ENCODE measurements around the gene CDK4.

Gene CDK4

DNA sequence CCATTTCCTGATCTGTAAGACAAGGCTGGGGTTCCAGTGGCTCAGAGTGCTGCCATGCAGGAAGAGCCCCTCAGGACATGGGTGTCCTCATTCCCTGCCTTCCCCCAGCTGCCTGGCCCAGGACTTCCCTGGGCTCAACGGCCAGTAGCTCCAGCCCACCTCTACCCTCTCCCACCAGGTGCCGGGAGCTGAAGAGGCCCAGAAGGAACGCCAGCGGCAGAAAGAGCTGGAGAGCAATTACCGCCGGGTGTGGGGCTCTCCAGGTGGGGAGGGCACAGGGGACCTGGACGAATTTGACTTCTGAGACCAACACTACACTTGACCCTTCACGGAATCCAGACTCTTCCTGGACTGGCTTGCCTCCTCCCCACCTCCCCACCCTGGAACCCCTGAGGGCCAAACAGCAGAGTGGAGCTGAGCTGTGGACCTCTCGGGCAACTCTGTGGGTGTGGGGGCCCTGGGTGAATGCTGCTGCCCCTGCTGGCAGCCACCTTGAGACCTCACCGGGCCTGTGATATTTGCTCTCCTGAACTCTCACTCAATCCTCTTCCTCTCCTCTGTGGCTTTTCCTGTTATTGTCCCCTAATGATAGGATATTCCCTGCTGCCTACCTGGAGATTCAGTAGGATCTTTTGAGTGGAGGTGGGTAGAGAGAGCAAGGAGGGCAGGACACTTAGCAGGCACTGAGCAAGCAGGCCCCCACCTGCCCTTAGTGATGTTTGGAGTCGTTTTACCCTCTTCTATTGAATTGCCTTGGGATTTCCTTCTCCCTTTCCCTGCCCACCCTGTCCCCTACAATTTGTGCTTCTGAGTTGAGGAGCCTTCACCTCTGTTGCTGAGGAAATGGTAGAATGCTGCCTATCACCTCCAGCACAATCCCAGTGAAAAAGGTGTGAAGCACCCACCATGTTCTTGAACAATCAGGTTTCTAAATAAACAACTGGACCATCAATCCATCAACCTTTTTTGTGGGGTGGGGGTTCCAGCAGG is 31.2 kb downstream of the CDK4 start:
- TF ChIP-seq FOXP2 (optimal IDR thresholded peaks at IDR 0.05; ENCODE audit: borderline replicate concordance, extremely low read depth, extremely low read length, insufficient read depth) (no peak), SIN3A (IDR thresholded peaks at IDR 0.05; ENCODE audit: borderline replicate concordance, insufficient read depth, low read length) (no peak), TAF1 (IDR thresholded peaks at IDR 0.05; ENCODE audit: borderline replicate concordance, insufficient read depth, low read length) (no peak), POLR2AphosphoS5 (IDR thresholded peaks at IDR 0.05; ENCODE audit: low read depth, low read length) (no peak), REST (IDR thresholded peaks at IDR 0.05; ENCODE audit: insufficient read depth in 1 of 2, low read depth in 2 of 2, low read length in 2 of 2) (no peak)

- TF ChIP-seq REST (IDR thresholded peaks at IDR 0.05; ENCODE audit: insufficient read depth in 1 of 2, low read depth in 2 of 2, low read length in 2 of 2) (no peak), TAF1 (IDR thresholded peaks at IDR 0.05; ENCODE audit: borderline replicate concordance, insufficient read depth, low read length) (no peak), POLR2AphosphoS5 (IDR thresholded peaks at IDR 0.05; ENCODE audit: low read depth, low read length) (no peak), FOXP2 (optimal IDR thresholded peaks at IDR 0.05; ENCODE audit: borderline replicate concordance, extremely low read depth, extremely low read length, insufficient read depth) (no peak), SIN3A (IDR thresholded peaks at IDR 0.05; ENCODE audit: borderline replicate concordance, insufficient read depth, low read length) (no peak)
Measured at GRCh38 chr12:57719777-57720605, 32.1 kb downstream of the CDK4 start.

GRCh38 chr12:57718641-57719528 is 33.2 kb downstream of the CDK4 start:
- no peak for TF ChIP-seq REST (IDR thresholded peaks at IDR 0.05; ENCODE audit: insufficient read depth in 1 of 2, low read depth in 2 of 2, low read length in 2 of 2)
- no peak for TF ChIP-seq POLR2AphosphoS5 (IDR thresholded peaks at IDR 0.05; ENCODE audit: low read depth, low read length)
- no peak for TF ChIP-seq SIN3A (IDR thresholded peaks at IDR 0.05; ENCODE audit: borderline replicate concordance, insufficient read depth, low read length)

GRCh38 chr12:57717846-57718640 is 34.1 kb downstream of the CDK4 start:
- TF ChIP-seq FOXP2 (optimal IDR thresholded peaks at IDR 0.05; ENCODE audit: borderline replicate concordance, extremely low read depth, extremely low read length, insufficient read depth) (no peak), REST (IDR thresholded peaks at IDR 0.05; ENCODE audit: insufficient read depth in 1 of 2, low read depth in 2 of 2, low read length in 2 of 2) (no peak), SIN3A (IDR thresholded peaks at IDR 0.05; ENCODE audit: borderline replicate concordance, insufficient read depth, low read length) (no peak), TAF1 (IDR thresholded peaks at IDR 0.05; ENCODE audit: borderline replicate concordance, insufficient read depth, low read length) (no peak)

All from PFSK-1 (cell line).